Upper lobe of right lung (tissue), 1 donor: Measurements from ENCODE around the gene CENPK. TPM values are rescaled to one million over a fixed set of nuclear protein-coding genes. Genes with fewer than 3 reads are reported as not detected.
"Not testable (repeated sequence)": the region's sequence is repeated elsewhere in the genome, so short reads cannot be mapped to it uniquely, and the experiment has no call there.

Source experiments
- ATAC-seq: fragments of 200-7000 bp; cut with Tn5 transposase; one replicate; pipeline ENCODE4 v1.9.1; 2020; ENCODE audit warnings: mild to moderate bottlenecking, moderate library complexity
- DNase-seq: peaks from one replicate; pipeline ENCODE4 v3.0.0-alpha.2; 2020
- H3K27ac ChIP-seq: fragments of 200-600 bp; one replicate; pipeline ENCODE4 v1.8.0; 2022
- H3K27me3 ChIP-seq: fragments of 200-600 bp; one replicate; pipeline ENCODE4 v1.8.0; 2022; ENCODE audit warnings: mild to moderate bottlenecking
- H3K36me3 ChIP-seq: fragments of 200-600 bp; one replicate; pipeline ENCODE4 v1.8.0; 2022
- H3K4me1 ChIP-seq: fragments of 200-600 bp; one replicate; pipeline ENCODE4 v1.8.0; 2022
- H3K4me3 ChIP-seq: fragments of 200-600 bp; one replicate; pipeline ENCODE4 v1.8.0; 2022; ENCODE audit warnings: mild to moderate bottlenecking
- H3K9me3 ChIP-seq: fragments of 200-600 bp; one replicate; pipeline ENCODE4 v1.8.0; 2022
- CTCF ChIP-seq: fragments of 200-600 bp; IDR thresholded peaks from one replicate; pipeline ENCODE4 v1.8.0; 2022; ENCODE audit warnings: antibody characterized with exemption
- intact Hi-C: fragments of 100-400 bp; cut with DNase I; formaldehyde crosslinking; loops from one replicate; pipeline ENCODE4 v1.11.0; 2022
- total RNA-seq: library from RNA; stranded (reverse); fragmentation: NEBNext Ultra II Directional; extraction: Animal tissue kit (Norgen Biotek cat#: 25700); gene quantifications from one replicate; pipeline ENCODE4 v1.2.1, GENCODE V29; 2021
- donor health status: DM: no; HTN: yes; CAD: no; lungs with severe emphysema.

Gene CENPK
- total RNA-seq, 1 donor from 2014 or later, result 2.3 TPM

- intact Hi-C loops, result no loop called here
- no peak overlapping the region for H3K4me3 ChIP-seq
Measured at GRCh38 chr5:65530904-65531303, 32.1 kb downstream of the CENPK start.

GRCh38 chr5:65525726-65526125, 37.2 kb downstream of the CENPK start:
- Histone ChIP-seq H3K9me3 (no peaks in the 10 kb centered on the region), H3K27me3 (no peaks in the 10 kb centered on the region), H3K36me3 (no peaks in the 10 kb centered on the region), H3K4me1 (no peaks in the 10 kb centered on the region), H3K27ac (no peak overlapping the region), H3K4me3 (no peak overlapping the region)
- intact Hi-C loops, result no loop called here
- TF ChIP-seq CTCF, result no peak
- DNase-seq (no peak), ATAC-seq (no peak)

More at GRCh38 chr5:65530904-65531303, 32.1 kb downstream of the CENPK start:
- Histone ChIP-seq H3K9me3 (no peaks in the 10 kb centered on the region), H3K27ac (no peak overlapping the region), H3K36me3 (no peaks in the 10 kb centered on the region), H3K4me1 (no peaks in the 10 kb centered on the region), H3K27me3 (no peaks in the 10 kb centered on the region)
- ATAC-seq, result no peak
- DNase-seq, result no peak
- no peak for TF ChIP-seq CTCF

GRCh38 chr5:65512170-65512937, 50.6 kb downstream of the CENPK start:
- no peaks in the 10 kb centered on the region for H3K4me1 ChIP-seq
- no peak overlapping the region for H3K4me3 ChIP-seq
- no peaks in the 10 kb centered on the region for H3K9me3 ChIP-seq
- no peaks in the 10 kb centered on the region for H3K36me3 ChIP-seq
- ATAC-seq (no peak), DNase-seq (no peak)
- no peak for TF ChIP-seq CTCF
- intact Hi-C loops, result no loop called here
- no peak overlapping the region for H3K27ac ChIP-seq
- no peaks in the 10 kb centered on the region for H3K27me3 ChIP-seq

GRCh38 chr5:65508978-65509377, 54.0 kb downstream of the CENPK start:
- intact Hi-C loops, result no loop called here
- no peak for DNase-seq
- Histone ChIP-seq H3K27ac (no peak overlapping the region), H3K4me1 (no peaks in the 10 kb centered on the region), H3K4me3 (no peak overlapping the region), H3K36me3 (no peaks in the 10 kb centered on the region), H3K27me3 (no peaks in the 10 kb centered on the region), H3K9me3 (no peaks in the 10 kb centered on the region)
- no peak for TF ChIP-seq CTCF
- no peak for ATAC-seq

DNA sequence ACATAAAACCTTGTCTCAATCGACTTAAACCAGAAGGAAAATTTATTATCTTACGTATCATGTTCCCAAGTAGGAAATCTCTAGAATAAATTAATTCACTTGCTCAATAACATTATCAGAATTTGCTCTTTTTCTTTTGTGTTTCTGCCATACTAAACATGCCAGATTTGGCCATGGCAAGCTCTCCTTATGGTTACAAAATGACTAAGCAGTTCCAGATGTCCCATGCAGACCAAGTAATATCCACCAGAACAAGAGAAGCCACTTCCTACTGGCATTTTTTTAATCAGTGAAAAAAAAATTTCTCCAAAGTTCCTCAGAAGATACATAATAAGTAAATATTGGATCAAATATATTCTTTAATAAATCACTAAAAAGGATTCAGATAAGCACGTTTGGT, 56.0 kb downstream of the CENPK start:
- Histone ChIP-seq H3K9me3 (no peaks in the 10 kb centered on the region), H3K27ac (no peak overlapping the region), H3K36me3 (no peaks in the 10 kb centered on the region), H3K4me3 (no peak overlapping the region), H3K4me1 (no peaks in the 10 kb centered on the region), H3K27me3 (no peaks in the 10 kb centered on the region)
- DNase-seq (no peak), ATAC-seq (no peak)
- intact Hi-C loops, result no loop called here
- TF ChIP-seq CTCF, result no peak

DNA sequence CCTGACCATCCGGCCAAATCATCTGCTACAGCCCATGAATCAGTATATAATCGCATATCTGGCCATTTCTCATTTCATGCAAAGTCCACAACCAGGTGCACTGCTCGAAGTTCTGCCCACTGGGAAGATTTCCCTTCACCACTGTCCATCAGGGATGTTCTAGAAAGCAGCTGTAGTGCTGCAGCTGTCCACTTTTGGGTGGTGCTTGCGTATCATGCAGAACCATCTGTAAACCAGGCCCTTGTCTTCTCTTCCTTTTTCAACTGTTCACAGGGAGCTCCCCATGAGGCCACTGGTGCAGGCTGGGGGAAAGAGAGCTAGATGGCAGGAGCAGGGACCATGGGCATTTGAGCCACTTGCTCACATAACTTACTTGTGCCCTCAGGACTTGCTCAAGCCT, 73.8 kb downstream of the CENPK start:
- H3K27ac ChIP-seq, result no peak overlapping the region
- intact Hi-C loops, result loop anchor here (10.0 kb wide), 1 partner anchor 674 kb away; no protein-coding TSS in a partner anchor
- ATAC-seq (no peak), DNase-seq (no peak)
- H3K4me1 ChIP-seq, result no peaks in the 10 kb centered on the region
- TF ChIP-seq CTCF, result no peak
- H3K27me3 ChIP-seq, result no peaks in the 10 kb centered on the region
- no peaks in the 10 kb centered on the region for H3K36me3 ChIP-seq
- no peaks in the 10 kb centered on the region for H3K9me3 ChIP-seq
- no peak overlapping the region for H3K4me3 ChIP-seq

DNA sequence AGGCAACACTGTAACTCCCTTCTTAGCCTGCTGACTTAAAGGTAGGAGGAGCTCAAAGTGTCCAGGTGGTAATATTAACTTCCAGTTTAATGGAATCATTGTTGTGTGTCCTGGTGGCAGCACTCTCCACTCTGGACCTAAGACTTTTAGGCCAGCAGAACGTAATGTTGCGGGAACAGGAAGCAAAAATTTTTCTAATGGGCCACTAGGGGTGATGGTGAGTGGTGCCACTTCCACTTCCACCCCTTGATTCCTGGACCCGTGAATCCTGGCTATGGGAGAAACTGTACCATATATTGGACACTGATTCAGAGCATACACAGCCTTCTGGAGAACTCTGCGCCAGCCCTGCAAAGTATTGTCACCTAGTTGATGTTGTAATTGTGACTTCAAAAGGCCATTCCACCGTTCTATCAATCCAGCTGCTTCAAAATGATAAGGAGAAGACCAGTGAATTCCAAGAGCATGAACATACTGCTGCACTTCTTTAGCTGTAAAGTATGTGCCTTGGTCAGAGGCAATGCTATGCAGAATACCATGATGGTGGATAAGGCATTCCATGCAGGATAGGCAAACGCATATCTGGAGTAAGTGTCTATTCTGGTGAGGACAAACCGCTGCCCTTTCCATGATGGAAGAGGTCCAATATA, 74.8 kb downstream of the CENPK start:
- not testable (repeated sequence) for H3K27me3 ChIP-seq, H3K9me3 ChIP-seq, ATAC-seq, H3K4me3 ChIP-seq, DNase-seq, H3K27ac ChIP-seq, H3K36me3 ChIP-seq, H3K4me1 ChIP-seq
- intact Hi-C loops, result loop anchor here (10.0 kb wide), 1 partner anchor 673 kb away; no protein-coding TSS in a partner anchor

DNA sequence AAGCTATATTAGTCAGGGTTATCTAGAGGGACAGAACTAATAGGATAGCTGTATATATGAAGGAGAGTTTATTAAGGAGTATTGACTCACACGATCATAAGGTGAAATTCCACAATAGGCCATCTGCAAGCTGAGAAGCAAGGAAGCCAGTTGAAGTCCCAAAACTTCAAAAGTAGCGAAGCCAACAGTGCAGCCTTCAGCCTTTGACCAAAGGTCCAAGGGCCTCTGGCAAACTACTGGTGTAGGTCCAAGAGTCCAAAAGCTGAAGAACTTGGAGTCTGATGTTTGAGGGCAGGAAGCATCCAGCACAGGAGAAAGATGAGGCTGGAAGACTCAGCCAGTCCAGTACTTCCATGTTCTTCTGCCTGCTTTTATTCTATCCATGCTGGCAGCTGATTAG, 76.2 kb downstream of the CENPK start:
- intact Hi-C loops, result loop anchor here (10.0 kb wide), 1 partner anchor 672 kb away; no protein-coding TSS in a partner anchor
- H3K9me3 ChIP-seq, H3K27ac ChIP-seq, DNase-seq, ATAC-seq, H3K27me3 ChIP-seq, H3K4me3 ChIP-seq, H3K36me3 ChIP-seq, H3K4me1 ChIP-seq: not testable (repeated sequence)
